ENCODE data around the gene GABRB1. TPM values are rescaled to one million over a fixed set of nuclear protein-coding genes. Genes with fewer than 3 reads are reported as not detected.

The GABRB1 gene
- total RNA-seq, 1 experiment from 2014 or later, result not detected

DNA sequence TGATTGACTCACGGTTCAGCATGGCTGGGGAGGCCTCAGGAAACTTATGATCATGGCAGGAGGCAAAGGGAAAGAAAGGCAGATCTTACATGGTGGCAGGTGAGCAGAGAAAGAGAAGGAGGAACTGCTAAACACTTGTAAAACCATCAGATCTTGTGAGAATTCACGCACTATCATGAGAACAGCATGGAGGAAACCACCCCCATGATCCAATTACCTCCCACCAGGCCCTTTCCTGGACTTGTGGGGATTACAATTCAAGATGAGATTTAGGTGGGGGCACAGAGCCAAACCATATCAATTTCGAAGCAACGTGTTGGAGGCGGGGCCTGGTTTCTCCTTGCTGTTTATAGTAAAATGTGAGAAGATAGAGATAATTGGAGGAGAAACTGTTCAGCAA lies 167.4 kb downstream of the GABRB1 start:
- TF ChIP-seq ZNF274 (IDR thresholded peaks at IDR 0.05; ENCODE audit: low read depth, low read length) (no peak), TCF7L2 (IDR thresholded peaks at IDR 0.05; ENCODE audit: borderline replicate concordance, extremely low read depth, insufficient read depth, insufficient read length) (no peak), ZFX (IDR thresholded peaks at IDR 0.05) (no peak), CBX3 (IDR thresholded peaks at IDR 0.05; ENCODE audit: low read depth) (no peak), SRF (IDR thresholded peaks at IDR 0.05; ENCODE audit: low read depth) (no peak), CEBPB (IDR thresholded peaks at IDR 0.05; ENCODE audit: low read depth) (no peak), EGR1 (IDR thresholded peaks at IDR 0.05; ENCODE audit: low read depth) (no peak), ATF3 (IDR thresholded peaks at IDR 0.05) (no peak), EZH2phosphoT487 (IDR thresholded peaks at IDR 0.05; ENCODE audit: borderline replicate concordance) (no peak), SIN3A (IDR thresholded peaks at IDR 0.05; ENCODE audit: low read depth) (no peak), JUND (IDR thresholded peaks at IDR 0.05) (no peak), POLR2AphosphoS5 (IDR thresholded peaks at IDR 0.05; ENCODE audit: low read depth, low read length) (no peak), YY1 (IDR thresholded peaks at IDR 0.05; ENCODE audit: extremely low read depth, insufficient replicate concordance, low read depth, low read length) (no peak)
- TF ChIP-seq, protein P1, sequence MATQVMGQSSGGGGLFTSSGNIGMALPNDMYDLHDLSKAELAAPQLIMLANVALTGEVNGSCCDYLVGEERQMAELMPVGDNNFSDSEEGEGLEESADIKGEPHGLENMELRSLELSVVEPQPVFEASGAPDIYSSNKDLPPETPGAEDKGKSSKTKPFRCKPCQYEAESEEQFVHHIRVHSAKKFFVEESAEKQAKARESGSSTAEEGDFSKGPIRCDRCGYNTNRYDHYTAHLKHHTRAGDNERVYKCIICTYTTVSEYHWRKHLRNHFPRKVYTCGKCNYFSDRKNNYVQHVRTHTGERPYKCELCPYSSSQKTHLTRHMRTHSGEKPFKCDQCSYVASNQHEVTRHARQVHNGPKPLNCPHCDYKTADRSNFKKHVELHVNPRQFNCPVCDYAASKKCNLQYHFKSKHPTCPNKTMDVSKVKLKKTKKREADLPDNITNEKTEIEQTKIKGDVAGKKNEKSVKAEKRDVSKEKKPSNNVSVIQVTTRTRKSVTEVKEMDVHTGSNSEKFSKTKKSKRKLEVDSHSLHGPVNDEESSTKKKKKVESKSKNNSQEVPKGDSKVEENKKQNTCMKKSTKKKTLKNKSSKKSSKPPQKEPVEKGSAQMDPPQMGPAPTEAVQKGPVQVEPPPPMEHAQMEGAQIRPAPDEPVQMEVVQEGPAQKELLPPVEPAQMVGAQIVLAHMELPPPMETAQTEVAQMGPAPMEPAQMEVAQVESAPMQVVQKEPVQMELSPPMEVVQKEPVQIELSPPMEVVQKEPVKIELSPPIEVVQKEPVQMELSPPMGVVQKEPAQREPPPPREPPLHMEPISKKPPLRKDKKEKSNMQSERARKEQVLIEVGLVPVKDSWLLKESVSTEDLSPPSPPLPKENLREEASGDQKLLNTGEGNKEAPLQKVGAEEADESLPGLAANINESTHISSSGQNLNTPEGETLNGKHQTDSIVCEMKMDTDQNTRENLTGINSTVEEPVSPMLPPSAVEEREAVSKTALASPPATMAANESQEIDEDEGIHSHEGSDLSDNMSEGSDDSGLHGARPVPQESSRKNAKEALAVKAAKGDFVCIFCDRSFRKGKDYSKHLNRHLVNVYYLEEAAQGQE (IDR thresholded peaks at IDR 0.05; ENCODE audit: low read depth), result no peak
- TF ChIP-seq, protein P2, sequence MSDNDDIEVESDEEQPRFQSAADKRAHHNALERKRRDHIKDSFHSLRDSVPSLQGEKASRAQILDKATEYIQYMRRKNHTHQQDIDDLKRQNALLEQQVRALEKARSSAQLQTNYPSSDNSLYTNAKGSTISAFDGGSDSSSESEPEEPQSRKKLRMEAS (IDR thresholded peaks at IDR 0.05), result no peak
- Histone ChIP-seq H3K9ac (ENCODE audit: low read length) (no peak overlapping the region), H3K9me2 (ENCODE audit: insufficient read depth) (no peaks in the 10 kb centered on the region), H4K20me1 (ENCODE audit: insufficient read depth) (no peaks in the 10 kb centered on the region), H3K4me3 (replicated peaks in 1 of 2; ENCODE audit: low read depth in 1 of 2, low read length in 2 of 2) (no peak overlapping the region), H2AFZ (ENCODE audit: low read depth, low read length, poor library complexity, severe bottlenecking) (no peak overlapping the region), H3K4me1 (ENCODE audit: control insufficient read depth in 1 of 2, insufficient read depth in 2 of 2, low read length in 2 of 2) (no peaks in the 10 kb centered on the region), H3K79me2 (ENCODE audit: insufficient read depth, low read length) (no peaks in the 10 kb centered on the region), H3K4me2 (ENCODE audit: low read length) (no peak overlapping the region), H3K27me3 (ENCODE audit: insufficient read depth, low read length) (no peaks in the 10 kb centered on the region), H3K27ac (ENCODE audit: low read depth, low read length) (no peak overlapping the region), H3K36me3 (ENCODE audit: control insufficient read depth in 1 of 2, insufficient read depth in 2 of 2, low read length in 2 of 2) (no peaks in the 10 kb centered on the region), H3K9me3 (ENCODE audit: control insufficient read depth in 1 of 2, insufficient read depth in 1 of 2, low read depth in 1 of 2, low read length in 2 of 2) (no peaks in the 10 kb centered on the region)
- ATAC-seq, result no peak
- BruUV-seq (replicated peaks), result no TSS peak
- no peak for DNase-seq (ENCODE audit: low read depth, low spot score)
- intact Hi-C loops (cut with micrococcal nuclease), result no loop called here
- POLR2A ChIA-PET, result no interaction called here
- RAD21 ChIA-PET (ENCODE audit: low non-redundant PET in 1 of 2, low total read pairs in 2 of 2, uncharacterized antibody in 2 of 2, unreplicated experiment in 2 of 2), result no interaction called here
- CTCF ChIA-PET, result no interaction called here

All from HCT116 (cell line).